ENCODE results near the gene CCNDBP1. TPM values are rescaled to one million over a fixed set of nuclear protein-coding genes. Genes with fewer than 3 reads are reported as not detected.

Gene CCNDBP1
- total RNA-seq, 4 donors from 2014 or later, result 44.9 to 87.2 (median 69.6) TPM

DNA sequence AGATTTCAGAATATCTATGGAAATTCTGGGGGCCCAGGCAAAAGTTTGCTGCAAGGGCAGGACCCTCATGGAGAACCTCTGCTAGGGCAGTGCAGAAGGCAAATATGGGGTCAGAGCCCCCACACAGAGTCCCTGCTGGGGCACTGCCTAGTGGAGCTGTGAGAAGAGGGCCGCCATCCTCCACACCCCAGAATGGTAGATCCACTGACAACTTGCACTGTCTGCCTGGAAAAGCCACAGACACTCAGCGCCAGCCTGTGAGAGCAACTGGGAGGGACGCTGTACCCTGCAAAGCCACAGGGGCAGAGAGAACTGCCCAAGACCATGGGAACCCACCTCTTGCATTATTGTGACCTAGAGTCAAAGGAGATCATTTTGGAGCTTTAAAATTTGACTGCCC is 13.8 kb downstream of the CCNDBP1 start:
- DNase-seq (ENCODE audit: extremely low spot score), result no peak

DNA sequence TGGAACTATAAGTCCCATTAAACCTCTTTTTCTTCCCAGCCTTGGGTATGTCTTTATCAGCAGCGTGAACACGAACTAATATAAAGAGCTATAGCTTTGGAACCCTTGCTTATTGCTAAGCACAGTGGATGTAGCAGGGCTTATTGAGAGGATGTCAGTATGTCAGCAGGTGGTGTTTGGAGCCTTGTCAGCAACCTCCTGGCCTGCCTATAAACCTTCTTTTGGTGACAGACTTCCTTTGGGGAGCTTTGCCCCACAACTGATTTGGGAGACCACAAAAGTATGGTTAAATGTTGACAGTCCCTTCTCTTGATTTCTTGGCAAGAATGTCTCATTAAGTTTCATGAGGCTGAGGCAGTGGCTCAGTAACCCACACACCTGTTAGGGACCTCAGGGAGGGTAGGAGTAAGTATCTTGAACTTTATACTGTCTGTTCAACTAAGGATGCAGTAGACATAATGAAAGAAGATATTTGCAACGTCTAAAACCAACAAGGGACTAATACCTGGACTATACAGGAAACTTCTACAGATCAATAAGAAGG is 14.8 kb downstream of the CCNDBP1 start:
- WGBS, result 91% methylated on average over 3 of the region's 3 CpGs
- Histone ChIP-seq H3K36me3 (peaks cover 3 to 41% (median 21%) of the 10 kb centered on the region in 4 donors), H3K9me3 (no peaks in the 10 kb centered on the region), H3K27me3 (no peaks in the 10 kb centered on the region), H3K4me1 (peaks cover 5 to 10% (median 6%) of the 10 kb centered on the region in 4 donors), H3K4me3 (no peak overlapping the region), H3K27ac (replicated peaks in 1 of 4) (no peak overlapping the region)
- intact Hi-C loops (cut with DNase I), result no loop called here
- DNase-seq (ENCODE audit: extremely low spot score), result no peak
- TF ChIP-seq CTCF (IDR thresholded peaks at IDR 0.05), result no peak
- no peak for TF ChIP-seq POLR2A (IDR thresholded peaks at IDR 0.05; ENCODE audit: low read depth)
- no peak for TF ChIP-seq EP300 (IDR thresholded peaks at IDR 0.05)
- TF ChIP-seq POLR2AphosphoS5 (IDR thresholded peaks at IDR 0.05), result no peak

More for the DNA sequence above, 13.8 kb downstream of the CCNDBP1 start:
- Histone ChIP-seq H3K4me1 (peaks cover 2 to 5% (median 3%) of the 10 kb centered on the region in 4 donors), H3K36me3 (peaks cover 10 to 50% (median 30%) of the 10 kb centered on the region in 4 donors), H3K4me3 (no peak overlapping the region), H3K27ac (replicated peaks in 1 of 4) (no peak overlapping the region), H3K9me3 (no peaks in the 10 kb centered on the region), H3K27me3 (no peaks in the 10 kb centered on the region)
- 100% methylated on average over 3 of the region's 3 CpGs for WGBS
- TF ChIP-seq POLR2AphosphoS5 (IDR thresholded peaks at IDR 0.05) (no peak), CTCF (IDR thresholded peaks at IDR 0.05) (no peak), EP300 (IDR thresholded peaks at IDR 0.05) (no peak), POLR2A (IDR thresholded peaks at IDR 0.05; ENCODE audit: low read depth) (no peak)
- intact Hi-C loops (cut with DNase I), result no loop called here

GRCh38 chr15:43204016-43204901 is 19.1 kb downstream of the CCNDBP1 start:
- peak; percentile 72 for DNase-seq (ENCODE audit: extremely low spot score)
- Histone ChIP-seq H3K9me3 (no peaks in the 10 kb centered on the region), H3K4me3 (no peak overlapping the region), H3K27ac (replicated peaks in 1 of 4) (no peak overlapping the region), H3K4me1 (peaks cover 4 to 10% (median 5%) of the 10 kb centered on the region in 4 donors), H3K36me3 (no peaks in the 10 kb centered on the region), H3K27me3 (peaks cover 0 to 15% (median 0%) of the 10 kb centered on the region in 4 donors)
- TF ChIP-seq CTCF (IDR thresholded peaks at IDR 0.05), result peak; percentile 49 to 67 (median 51)
- TF ChIP-seq POLR2A (IDR thresholded peaks at IDR 0.05; ENCODE audit: low read depth), result no peak
- intact Hi-C loops (cut with DNase I), result no loop called here
- WGBS, result 42% methylated on average over 8 of the region's 8 CpGs

- Histone ChIP-seq H3K36me3 (no peaks in the 10 kb centered on the region), H3K27ac (replicated peaks in 1 of 4) (no peak overlapping the region), H3K4me3 (no peak overlapping the region), H3K27me3 (peaks cover 0 to 32% (median 0%) of the 10 kb centered on the region in 4 donors), H3K4me1 (peaks cover 4 to 10% (median 5%) of the 10 kb centered on the region in 4 donors), H3K9me3 (no peaks in the 10 kb centered on the region)
- WGBS, result 85% methylated on average over 4 of the region's 5 CpGs
- peak; percentile 60 for DNase-seq (ENCODE audit: extremely low spot score)
- intact Hi-C loops (cut with DNase I), result no loop called here
- no peak for TF ChIP-seq CTCF (IDR thresholded peaks at IDR 0.05)
- no peak for TF ChIP-seq EP300 (IDR thresholded peaks at IDR 0.05)
- TF ChIP-seq POLR2AphosphoS5 (IDR thresholded peaks at IDR 0.05), result no peak
- no peak for TF ChIP-seq POLR2A (IDR thresholded peaks at IDR 0.05; ENCODE audit: low read depth)
These were observed 20.9 kb downstream of the CCNDBP1 start for GRCh38 chr15:43206054-43206453.
